GM11168 (cell line): ENCODE measurements around the gene RNF135.
"Not testable (repeated sequence)": the region's sequence is repeated elsewhere in the genome, so short reads cannot be mapped to it uniquely, and the experiment has no call there.

Source experiments
- in situ Hi-C: fragments of 300-500 bp; cut with MboI; formaldehyde crosslinking; loops from one replicate; pipeline ENCODE4 v1.12.0; 2022; ENCODE audit warnings: low sequenced_read_pairs; ENCODE audit not compliant: unreplicated experiment

RNF135 gene

GRCh38 chr17:30970831-30971567 lies at the start of gene RNF135:
Gene RNF135 (plus strand): TSS chr17:30971039. CDS start chr17:30971074, 35 bp downstream.
- in situ Hi-C loops: no loop called here

GRCh38 chr17:30921544-30922196 lies 49.2 kb upstream of the RNF135 start, which contains the start of gene ADAP2:
Gene ADAP2 (plus strand): TSS chr17:30921945. CDS start chr17:30922015, 70 bp downstream.
- in situ Hi-C loops: no loop called here

DNA sequence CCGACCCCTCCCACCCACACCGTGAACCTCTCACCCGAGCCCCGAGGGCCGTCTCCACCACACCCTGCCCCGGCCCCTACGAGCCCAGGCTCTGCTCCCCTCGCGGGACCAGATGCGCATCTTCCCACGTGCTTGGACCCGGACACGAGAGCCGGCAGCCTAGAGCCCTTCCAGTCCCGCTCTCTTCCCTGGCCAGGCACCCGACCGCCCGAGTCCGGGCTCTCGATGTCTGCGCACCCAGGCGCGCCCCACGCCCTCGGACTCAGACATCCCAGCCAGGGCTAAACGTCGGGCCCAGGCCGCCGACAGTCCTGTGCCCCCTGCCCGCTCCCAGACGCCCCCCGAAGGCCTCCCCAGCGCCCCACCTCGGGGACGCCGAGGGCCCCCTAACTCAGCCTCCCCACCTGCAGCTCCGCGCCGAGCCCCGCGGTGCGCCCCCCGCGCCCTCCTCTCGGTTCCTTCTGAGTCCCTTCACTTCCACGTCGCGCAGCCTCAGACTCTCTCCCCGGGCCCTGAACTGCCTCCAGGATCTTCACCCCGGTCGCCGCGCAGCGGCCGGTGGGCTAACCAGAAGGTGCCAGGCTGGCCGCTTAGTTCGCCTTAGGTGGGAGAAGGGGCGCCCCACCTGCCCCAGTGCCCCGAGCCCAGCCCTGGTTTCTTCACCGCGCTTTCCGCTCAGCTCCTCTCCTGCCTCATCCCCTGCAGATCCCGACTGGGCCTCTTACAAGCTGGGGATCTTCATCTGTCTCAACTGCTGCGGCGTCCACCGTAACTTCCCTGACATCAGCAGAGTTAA lies 48.4 kb upstream of the RNF135 start:
- in situ Hi-C loops: no loop called here

DNA sequence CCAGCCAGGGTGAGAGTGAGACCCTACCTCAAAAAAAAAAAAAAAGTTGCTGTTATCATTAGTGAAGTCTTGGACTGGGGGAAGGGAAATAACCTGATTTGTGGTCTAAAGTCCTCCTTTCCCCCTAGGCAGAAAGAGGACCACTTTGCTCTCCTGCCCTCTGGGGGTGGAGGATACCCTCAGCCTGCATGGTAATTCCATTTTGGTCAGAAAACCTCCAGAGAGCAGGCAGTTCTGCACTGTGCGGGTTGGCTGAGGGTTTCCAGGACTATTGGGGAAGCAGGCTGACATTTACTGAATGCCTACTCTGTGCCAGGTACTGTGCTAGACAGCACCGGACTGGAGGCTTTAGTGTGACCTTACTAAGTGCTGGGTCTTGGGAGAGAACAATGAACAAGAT lies 46.5 kb upstream of the RNF135 start:
- in situ Hi-C loops: no loop called here

GRCh38 chr17:30926516-30926915 lies 44.3 kb upstream of the RNF135 start:
- in situ Hi-C loops: no loop called here

DNA sequence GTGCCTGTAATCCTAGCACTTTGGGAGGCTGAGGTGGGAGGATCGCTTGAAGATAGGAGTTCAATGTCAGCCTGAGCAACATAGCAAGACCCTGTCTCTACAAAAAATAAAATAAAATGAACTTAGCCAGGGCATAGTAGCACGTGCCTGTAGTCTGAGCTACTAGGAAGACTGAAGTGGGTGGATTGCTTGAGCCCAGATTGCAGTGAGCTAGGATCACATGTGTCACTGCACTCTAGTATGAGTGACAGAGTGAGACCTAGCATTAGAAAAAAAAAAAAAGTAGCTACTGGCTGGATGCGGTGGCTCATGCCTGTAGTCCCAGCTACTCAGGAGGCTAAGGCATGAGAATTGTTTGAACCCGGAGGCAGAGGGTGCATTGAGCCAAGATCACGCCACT lies 43.1 kb upstream of the RNF135 start:
- in situ Hi-C loops: no loop called here

DNA sequence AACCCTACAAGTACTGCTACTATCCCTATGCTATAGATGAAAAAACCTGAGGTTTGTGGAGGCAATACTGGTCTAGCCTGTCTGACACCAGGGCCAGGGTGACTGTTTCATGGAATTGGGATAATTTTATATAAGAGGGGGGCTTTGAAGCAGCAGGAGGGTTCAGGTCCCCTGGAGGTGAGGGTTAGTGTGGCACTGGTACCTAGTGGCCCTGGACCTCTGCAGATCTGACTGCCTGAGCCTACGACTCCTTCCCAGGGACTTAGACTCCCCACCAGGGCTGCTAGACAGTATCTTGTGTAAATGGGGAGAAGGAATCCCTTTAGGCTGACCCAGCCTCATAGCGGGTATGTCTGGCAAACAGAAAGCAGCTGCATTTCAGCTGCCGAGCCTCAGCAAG lies 42.3 kb upstream of the RNF135 start:
- in situ Hi-C loops: no loop called here

DNA sequence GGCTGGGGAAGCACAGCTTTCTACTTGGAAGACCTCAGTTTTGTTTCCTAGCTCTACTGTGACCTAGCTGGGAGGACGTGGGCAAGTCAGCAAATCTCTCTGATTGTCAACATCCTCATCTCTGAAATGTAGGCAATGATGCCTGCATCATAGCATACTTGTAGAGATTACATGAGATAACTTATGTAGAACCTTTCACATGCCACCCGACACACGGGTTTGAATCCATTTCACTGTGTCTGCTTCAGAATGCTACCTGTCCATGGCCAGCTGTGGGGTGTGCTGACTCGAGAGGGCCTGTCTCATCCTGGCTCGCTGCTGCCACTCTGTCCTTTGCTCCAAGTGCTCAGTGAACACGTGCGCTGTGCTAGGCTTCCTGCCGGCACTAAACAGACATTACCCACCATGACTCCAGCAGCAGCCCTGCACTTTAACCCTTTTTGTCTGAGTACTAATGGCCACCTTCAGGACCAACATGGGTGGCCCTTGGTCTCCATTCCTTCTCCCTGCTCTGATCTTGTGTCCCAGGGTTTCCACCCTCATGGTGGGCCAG lies 41.7 kb upstream of the RNF135 start:
- in situ Hi-C loops: no loop called here

GRCh38 chr17:30929861-30930260 lies 41.0 kb upstream of the RNF135 start:
- in situ Hi-C loops: not testable (repeated sequence)

- in situ Hi-C loops: no loop called here
Measured at GRCh38 chr17:30930495-30930894, 40.3 kb upstream of the RNF135 start.

GRCh38 chr17:30931582-30931981 lies 39.3 kb upstream of the RNF135 start:
- in situ Hi-C loops: not testable (repeated sequence)

DNA sequence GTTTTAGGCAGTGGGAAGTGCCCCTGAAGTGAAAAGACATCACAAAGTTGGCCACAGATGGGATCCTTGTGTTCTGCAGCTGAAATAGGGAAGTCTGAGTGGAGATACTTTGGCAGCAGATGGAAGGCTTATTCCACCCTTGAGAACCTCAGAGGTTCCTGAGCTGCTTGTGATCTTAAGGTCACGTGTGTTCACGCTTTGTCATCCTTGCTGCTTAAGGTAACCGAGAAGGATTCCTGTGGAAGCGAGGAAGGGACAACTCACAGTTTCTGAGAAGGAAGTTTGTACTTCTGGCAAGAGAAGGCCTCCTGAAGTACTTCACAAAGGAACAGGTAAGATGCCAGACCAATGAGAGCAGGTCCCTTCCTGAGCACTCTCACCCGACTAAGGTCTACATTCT lies 36.9 kb upstream of the RNF135 start:
- in situ Hi-C loops: no loop called here

DNA sequence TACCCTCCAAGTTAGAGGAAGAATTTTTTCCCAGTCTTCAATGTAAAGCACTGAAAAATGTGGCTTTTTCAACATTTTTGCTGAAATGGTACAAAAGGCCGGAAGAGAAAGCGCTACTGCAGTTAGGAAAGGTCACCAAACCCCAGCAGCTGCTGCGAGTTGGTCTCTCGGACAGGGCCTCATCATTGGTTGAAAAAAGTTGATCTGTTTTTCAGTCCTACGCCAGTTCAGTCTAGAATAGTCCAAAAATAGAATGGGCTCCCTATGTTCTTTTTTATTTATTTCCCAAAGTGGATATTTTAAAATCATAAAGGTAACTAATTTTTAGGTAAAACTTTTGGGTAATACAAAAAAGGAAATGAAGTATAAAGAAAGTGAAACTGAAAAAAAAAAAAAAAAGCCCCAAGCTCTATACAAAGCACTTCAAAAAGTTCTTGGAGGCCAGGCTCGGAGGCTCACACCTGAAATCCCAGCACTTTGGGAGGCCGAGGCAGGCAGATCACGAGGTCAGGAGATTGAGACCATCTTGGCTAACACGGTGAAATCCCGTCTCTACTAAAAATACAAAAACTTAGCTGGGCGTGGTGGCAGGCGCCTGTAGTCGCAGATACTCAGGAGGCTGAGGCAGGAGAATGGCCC lies 31.7 kb upstream of the RNF135 start:
- in situ Hi-C loops: no loop called here

- in situ Hi-C loops: no loop called here
Measured at GRCh38 chr17:30942308-30943079, 28.3 kb upstream of the RNF135 start.

- in situ Hi-C loops: no loop called here
Measured at GRCh38 chr17:30947796-30948195, 23.0 kb upstream of the RNF135 start.

DNA sequence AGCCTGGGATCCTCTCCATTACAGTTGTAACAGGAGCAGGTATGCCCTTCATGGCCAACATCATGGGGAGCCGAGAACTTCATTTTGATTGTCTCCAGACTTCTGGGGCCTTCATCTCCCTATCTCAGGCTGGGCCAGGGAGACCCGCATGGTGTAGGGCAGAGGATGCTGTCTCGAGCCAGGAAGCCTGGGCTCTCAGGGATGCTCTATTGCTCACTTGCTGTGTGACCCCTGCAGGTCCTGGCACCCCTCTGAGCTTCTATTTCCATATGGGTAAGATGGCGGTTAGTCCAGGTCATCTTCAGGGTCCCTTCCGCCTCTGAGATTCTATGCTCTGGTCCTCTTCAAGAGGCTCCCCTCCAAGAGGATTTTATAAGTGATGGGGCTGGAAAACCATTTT lies 20.6 kb upstream of the RNF135 start:
- in situ Hi-C loops: no loop called here

- in situ Hi-C loops: no loop called here
Measured at GRCh38 chr17:30950669-30951399, 20.0 kb upstream of the RNF135 start.

DNA sequence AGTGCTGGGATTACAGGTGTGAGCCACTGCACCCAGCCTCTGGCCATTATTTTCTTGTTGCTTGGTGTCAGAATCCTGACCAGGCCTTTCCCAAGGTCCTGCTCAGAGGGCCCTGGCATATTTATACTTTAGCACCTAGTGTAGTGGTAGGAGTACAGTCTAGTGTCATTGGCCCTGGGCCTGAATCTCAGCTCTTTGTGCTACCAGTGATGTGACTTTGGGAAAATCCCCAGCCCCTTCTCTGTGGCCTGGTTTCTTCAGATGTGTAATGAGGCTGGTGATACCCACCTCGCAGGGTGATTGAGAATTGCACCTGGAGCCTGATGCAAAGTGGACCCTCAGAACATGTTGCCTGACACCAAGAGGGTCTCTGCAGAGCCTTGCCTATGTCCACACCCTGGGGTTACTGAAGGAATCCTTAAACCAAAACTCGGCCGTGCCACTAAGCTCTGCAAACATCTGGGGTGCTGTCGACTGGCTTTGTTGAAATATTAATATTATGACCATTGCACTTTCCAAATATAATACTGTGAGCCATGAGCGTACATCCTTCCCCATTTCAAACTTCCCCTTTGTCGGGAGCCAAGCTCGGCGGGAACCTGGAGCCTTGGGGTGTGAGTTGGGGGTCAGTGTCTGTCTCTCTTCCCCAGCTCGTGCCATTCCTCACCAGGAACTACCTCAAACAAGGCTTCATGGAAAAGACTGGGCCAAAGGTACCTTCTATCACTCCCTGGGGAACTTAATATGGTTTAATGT lies 18.0 kb upstream of the RNF135 start:
- in situ Hi-C loops: no loop called here
